ENCODE results near the gene ZNF184. TPM values are rescaled to one million over a fixed set of nuclear protein-coding genes. Genes with fewer than 3 reads are reported as not detected.
A peak's percentile ranks its signal among the peaks of the same experiment; 100 is the strongest.

ZNF184 gene
- total RNA-seq, 1 donor from 2014 or later, result 5.7 TPM

GRCh38 chr6:27517928-27518787 lies 45.3 kb upstream of the ZNF184 start:
- no peak overlapping the region for H3K27ac ChIP-seq (ENCODE audit: low read depth, low read length)
- no peaks in the 10 kb centered on the region for H3K9me3 Mint-ChIP-seq (ENCODE audit: unreplicated experiment)
- FAIRE-seq, result no peak

GRCh38 chr6:27517238-27517637 lies 44.3 kb upstream of the ZNF184 start:
- Histone ChIP-seq H3K4me1 (ENCODE audit: insufficient read depth, low read length) (peaks cover 4% of the 10 kb centered on the region), H3K27me3 (ENCODE audit: insufficient read depth, low read length) (peaks cover 21% of the 10 kb centered on the region), H3K4me3 (ENCODE audit: insufficient read depth, low read depth, low read length) (no peak overlapping the region), H3K79me2 (ENCODE audit: insufficient read depth, low read length) (no peaks in the 10 kb centered on the region), H4K20me1 (ENCODE audit: insufficient read depth, low read length) (no peaks in the 10 kb centered on the region), H2AFZ (ENCODE audit: low read depth, low read length) (no peak overlapping the region), H3K27ac (ENCODE audit: low read depth, low read length) (no peak overlapping the region), H3K36me3 (ENCODE audit: insufficient read depth, low read length) (no peaks in the 10 kb centered on the region), H3K9ac (ENCODE audit: low read length) (no peak overlapping the region), H3K9me3 (ENCODE audit: insufficient read depth, low read depth, low read length) (no peaks in the 10 kb centered on the region), H3K4me2 (ENCODE audit: low read length) (no peak overlapping the region)
- no peak for DNase-seq (ENCODE audit: low read depth)
- no peak overlapping the region for H3K4me3 Mint-ChIP-seq (ENCODE audit: unreplicated experiment)
- no peaks in the 10 kb centered on the region for H3K4me1 Mint-ChIP-seq (ENCODE audit: low read depth, unreplicated experiment)
- no peaks in the 10 kb centered on the region for H3K9me3 Mint-ChIP-seq (ENCODE audit: unreplicated experiment)
- TF ChIP-seq EZH2 (IDR thresholded peaks at IDR 0.05; ENCODE audit: insufficient read depth, low read length) (no peak), CTCF (IDR thresholded peaks at IDR 0.05; ENCODE audit: insufficient read depth, low read depth, low read length) (no peak)
- no peak for FAIRE-seq
- H3K27me3 Mint-ChIP-seq (ENCODE audit: low read depth, unreplicated experiment), result peaks cover 33% of the 10 kb centered on the region
- H3K36me3 Mint-ChIP-seq (ENCODE audit: low read depth, unreplicated experiment), result no peaks in the 10 kb centered on the region
- no peak overlapping the region for H3K27ac Mint-ChIP-seq (ENCODE audit: unreplicated experiment)

More at GRCh38 chr6:27517928-27518787, 45.3 kb upstream of the ZNF184 start:
- H3K27ac Mint-ChIP-seq (ENCODE audit: unreplicated experiment), result peak overlapping the region; percentile 90
- H3K4me1 Mint-ChIP-seq (ENCODE audit: low read depth, unreplicated experiment), result no peaks in the 10 kb centered on the region
- Histone ChIP-seq H3K9me3 (ENCODE audit: insufficient read depth, low read depth, low read length) (no peaks in the 10 kb centered on the region), H2AFZ (ENCODE audit: low read depth, low read length) (peak overlapping the region; percentile 91), H3K27me3 (ENCODE audit: insufficient read depth, low read length) (peaks cover 17% of the 10 kb centered on the region), H3K79me2 (ENCODE audit: insufficient read depth, low read length) (no peaks in the 10 kb centered on the region), H3K4me3 (ENCODE audit: insufficient read depth, low read depth, low read length) (peak overlapping the region; percentile 87), H3K4me2 (ENCODE audit: low read length) (peak overlapping the region; percentile 82), H3K4me1 (ENCODE audit: insufficient read depth, low read length) (peaks cover 4% of the 10 kb centered on the region), H3K9ac (ENCODE audit: low read length) (peak overlapping the region; percentile 83), H3K36me3 (ENCODE audit: insufficient read depth, low read length) (no peaks in the 10 kb centered on the region), H4K20me1 (ENCODE audit: insufficient read depth, low read length) (no peaks in the 10 kb centered on the region)
- no peak for DNase-seq (ENCODE audit: low read depth)
- no peaks in the 10 kb centered on the region for H3K36me3 Mint-ChIP-seq (ENCODE audit: low read depth, unreplicated experiment)
- H3K27me3 Mint-ChIP-seq (ENCODE audit: low read depth, unreplicated experiment), result peaks cover 27% of the 10 kb centered on the region
- TF ChIP-seq EZH2 (IDR thresholded peaks at IDR 0.05; ENCODE audit: insufficient read depth, low read length) (no peak), CTCF (IDR thresholded peaks at IDR 0.05; ENCODE audit: insufficient read depth, low read depth, low read length) (no peak)
- H3K4me3 Mint-ChIP-seq (ENCODE audit: unreplicated experiment), result peak overlapping the region; percentile 88

All from astrocyte (in vitro differentiated cells and primary cell).